ENCODE data around the gene FCMR. TPM values are rescaled to one million over a fixed set of nuclear protein-coding genes. Genes with fewer than 3 reads are reported as not detected.

Gene FCMR
- total RNA-seq, 1 donor from 2014 or later = 3.3 TPM

- Histone ChIP-seq H3K36me3 (no peaks in the 10 kb centered on the region), H3K4me3 (no peak overlapping the region)
Observed at GRCh38 chr1:206923009-206923960, 1.5 kb upstream of the FCMR start.

GRCh38 chr1:206922524-206922923 is 783 bp upstream of the FCMR start:
- no peaks in the 10 kb centered on the region for H3K27me3 ChIP-seq (ENCODE audit: low read depth)
- H3K27ac ChIP-seq (replicated peaks) = no peak overlapping the region
- H3K36me3 ChIP-seq = no peaks in the 10 kb centered on the region
- H3K4me1 ChIP-seq = peaks cover 5% of the 10 kb centered on the region
- no peaks in the 10 kb centered on the region for H3K9me3 ChIP-seq (replicated peaks)
- DNase-seq = no peak
- TF ChIP-seq CTCF (IDR thresholded peaks at IDR 0.05; ENCODE audit: borderline replicate concordance) = no peak
- no peak overlapping the region for H3K4me3 ChIP-seq
- intact Hi-C loops (cut with micrococcal nuclease) = no loop called here

More at GRCh38 chr1:206923009-206923960, 1.5 kb upstream of the FCMR start:
- Histone ChIP-seq H3K4me1 (peaks cover 5% of the 10 kb centered on the region), H3K27ac (replicated peaks) (no peak overlapping the region), H3K27me3 (ENCODE audit: low read depth) (no peaks in the 10 kb centered on the region), H3K9me3 (replicated peaks) (no peaks in the 10 kb centered on the region)
- TF ChIP-seq CTCF (IDR thresholded peaks at IDR 0.05; ENCODE audit: borderline replicate concordance) = no peak
- no peak for DNase-seq
- intact Hi-C loops (cut with micrococcal nuclease) = no loop called here

GRCh38 chr1:206918076-206918475 is 3.7 kb downstream of the FCMR start:
- Histone ChIP-seq H3K4me3 (no peak overlapping the region), H3K27ac (replicated peaks) (no peak overlapping the region), H3K36me3 (no peaks in the 10 kb centered on the region), H3K9me3 (replicated peaks) (no peaks in the 10 kb centered on the region), H3K4me1 (no peaks in the 10 kb centered on the region), H3K27me3 (ENCODE audit: low read depth) (peaks cover 35% of the 10 kb centered on the region)
- TF ChIP-seq CTCF (IDR thresholded peaks at IDR 0.05; ENCODE audit: borderline replicate concordance) = no peak
- DNase-seq = no peak
- intact Hi-C loops (cut with micrococcal nuclease) = loop anchor here (10.0 kb wide), 2 partner anchors 183 to 283 kb away; partner anchors contain the start of gene DYRK3

- intact Hi-C loops (cut with micrococcal nuclease) = loop anchor here (10.0 kb wide), 2 partner anchors 181 to 281 kb away; partner anchors contain the start of gene DYRK3
- TF ChIP-seq CTCF (IDR thresholded peaks at IDR 0.05; ENCODE audit: borderline replicate concordance) = no peak
- H3K4me3 ChIP-seq = no peak overlapping the region
Observed at GRCh38 chr1:206916000-206916709, 5.6 kb downstream of the FCMR start.

GRCh38 chr1:206915030-206915735 is 6.6 kb downstream of the FCMR start:
- H3K27me3 ChIP-seq (ENCODE audit: low read depth) = peaks cover 41% of the 10 kb centered on the region
- no peak for DNase-seq
- no peak overlapping the region for H3K4me3 ChIP-seq
- intact Hi-C loops (cut with micrococcal nuclease) = loop anchor here (10.0 kb wide), 2 partner anchors 180 to 280 kb away; partner anchors contain the start of gene DYRK3
- no peak overlapping the region for H3K27ac ChIP-seq (replicated peaks)
- no peak for TF ChIP-seq CTCF (IDR thresholded peaks at IDR 0.05; ENCODE audit: borderline replicate concordance)
- H3K9me3 ChIP-seq (replicated peaks) = no peaks in the 10 kb centered on the region
- H3K36me3 ChIP-seq = no peaks in the 10 kb centered on the region
- peaks cover under 1% of the 10 kb centered on the region for H3K4me1 ChIP-seq

More at GRCh38 chr1:206916000-206916709, 5.6 kb downstream of the FCMR start:
- Histone ChIP-seq H3K9me3 (replicated peaks) (no peaks in the 10 kb centered on the region), H3K36me3 (no peaks in the 10 kb centered on the region), H3K4me1 (no peaks in the 10 kb centered on the region), H3K27ac (replicated peaks) (no peak overlapping the region), H3K27me3 (ENCODE audit: low read depth) (peaks cover 41% of the 10 kb centered on the region)
- DNase-seq = no peak
